Activated T-helper 2 cell treated with anti-CD3 and anti-CD28 coated beads, Interferon-gamma antibody, Interleukin-2, Interleukin-4, amounts not matched to agents 10 μg/mL and 5 μg/mL and 100 μg/mL, durations not matched to agents 14 hours and 24 hours and 36 hours (primary cell): ENCODE measurements around the gene DDO. TPM values are rescaled to one million over a fixed set of nuclear protein-coding genes. Genes with fewer than 3 reads are reported as not detected.
"Not testable (repeated sequence)": the region's sequence is repeated elsewhere in the genome, so short reads cannot be mapped to it uniquely, and the experiment has no call there.

Experiments
- DNase-seq: peaks from one replicate; pipeline ENCODE4 v3.0.0; 2021; ENCODE audit warnings: low spot score
- H3K27ac Mint-ChIP-seq: one replicate; pipeline ENCODE4 v1.8.0; 2021; ENCODE audit warnings: mixed read lengths
- H3K27me3 Mint-ChIP-seq: one replicate; pipeline ENCODE4 v1.8.0; 2021; ENCODE audit warnings: low read depth, mixed read lengths
- H3K36me3 Mint-ChIP-seq: one replicate; pipeline ENCODE4 v1.8.0; 2021; ENCODE audit warnings: low read depth, mixed read lengths
- H3K4me1 Mint-ChIP-seq: one replicate; pipeline ENCODE4 v1.8.0; 2021; ENCODE audit warnings: low read depth, mixed read lengths
- H3K4me3 Mint-ChIP-seq: one replicate; pipeline ENCODE4 v1.8.0; 2021; ENCODE audit warnings: low read depth, mild to moderate bottlenecking, moderate library complexity, mixed read lengths
- H3K9me3 Mint-ChIP-seq: one replicate; pipeline ENCODE4 v1.8.0; 2021; ENCODE audit warnings: mixed read lengths
- intact Hi-C: fragments of 100-400 bp; cut with micrococcal nuclease; formaldehyde crosslinking; loops from one replicate; pipeline ENCODE4 v1.15.1; 2023
- total RNA-seq: library from RNA; stranded (reverse); gene quantifications from 2 replicates; pipeline ENCODE4 v1.2.3, GENCODE V29; 2022

Gene DDO
- not detected in 2 replicates for total RNA-seq

- Mint-ChIP-seq H3K27me3 (peaks cover 12% of the 10 kb centered on the region), H3K9me3 (no peaks in the 10 kb centered on the region), H3K36me3 (no peaks in the 10 kb centered on the region), H3K4me3 (no peak within 1 kb of the TSS), H3K27ac (no peak within 1 kb of the TSS), H3K4me1 (no peaks in the 10 kb centered on the region)
- no peak for DNase-seq
- intact Hi-C loops, result no loop called here
Observed at GRCh38 chr6:110415086-110415916, at the start of gene DDO. TSS of gene DDO (minus strand) at chr6:110415575. CDS start at chr6:110413462, 2,113 bp downstream.

GRCh38 chr6:110462884-110463481, 47.6 kb upstream of the DDO start:
- intact Hi-C loops, result no loop called here
- Mint-ChIP-seq H3K4me1 (no peaks in the 10 kb centered on the region), H3K27me3 (peaks cover 14% of the 10 kb centered on the region), H3K36me3 (peaks cover 4% of the 10 kb centered on the region), H3K9me3 (peaks cover 29% of the 10 kb centered on the region), H3K4me3 (no peak overlapping the region), H3K27ac (no peak overlapping the region)
- no peak for DNase-seq

- Mint-ChIP-seq H3K4me3 (no peak overlapping the region), H3K9me3 (peaks cover 29% of the 10 kb centered on the region), H3K36me3 (peaks cover 4% of the 10 kb centered on the region), H3K4me1 (no peaks in the 10 kb centered on the region), H3K27me3 (peaks cover 15% of the 10 kb centered on the region), H3K27ac (no peak overlapping the region)
- intact Hi-C loops, result no loop called here
- DNase-seq, result no peak
Observed at GRCh38 chr6:110461376-110461775, 46.0 kb upstream of the DDO start.

GRCh38 chr6:110459137-110459536, 43.8 kb upstream of the DDO start:
- no peak for DNase-seq
- peaks cover 29% of the 10 kb centered on the region for H3K9me3 Mint-ChIP-seq
- H3K27me3 Mint-ChIP-seq, result peaks cover 16% of the 10 kb centered on the region
- H3K36me3 Mint-ChIP-seq, result peaks cover 4% of the 10 kb centered on the region
- no peak overlapping the region for H3K27ac Mint-ChIP-seq
- no peaks in the 10 kb centered on the region for H3K4me1 Mint-ChIP-seq
- H3K4me3 Mint-ChIP-seq, result no peak overlapping the region
- intact Hi-C loops, result no loop called here

- DNase-seq, result no peak
- intact Hi-C loops, result no loop called here
- Mint-ChIP-seq H3K27me3 (peaks cover 15% of the 10 kb centered on the region), H3K36me3 (no peaks in the 10 kb centered on the region), H3K9me3 (peaks cover 23% of the 10 kb centered on the region), H3K4me1 (no peaks in the 10 kb centered on the region), H3K4me3 (no peak overlapping the region), H3K27ac (no peak overlapping the region)
Observed at GRCh38 chr6:110458476-110458875, 43.1 kb upstream of the DDO start.

- H3K4me1 Mint-ChIP-seq, H3K36me3 Mint-ChIP-seq, H3K4me3 Mint-ChIP-seq, intact Hi-C loops, DNase-seq, H3K27ac Mint-ChIP-seq: not testable (repeated sequence)
- Mint-ChIP-seq H3K9me3 (peaks cover 15% of the 10 kb centered on the region), H3K27me3 (peaks cover 20% of the 10 kb centered on the region)
Observed at GRCh38 chr6:110457567-110458175, 42.3 kb upstream of the DDO start.

- no peak for DNase-seq
- Mint-ChIP-seq H3K4me3 (no peak overlapping the region), H3K36me3 (no peaks in the 10 kb centered on the region), H3K4me1 (no peaks in the 10 kb centered on the region), H3K27ac (no peak overlapping the region), H3K27me3 (peaks cover 25% of the 10 kb centered on the region), H3K9me3 (peaks cover 5% of the 10 kb centered on the region)
- intact Hi-C loops, result no loop called here
Observed at GRCh38 chr6:110456694-110457093, 41.3 kb upstream of the DDO start.

- Mint-ChIP-seq H3K27ac (no peak overlapping the region), H3K4me3 (no peak overlapping the region), H3K36me3 (no peaks in the 10 kb centered on the region), H3K27me3 (peaks cover 19% of the 10 kb centered on the region), H3K9me3 (no peaks in the 10 kb centered on the region), H3K4me1 (no peaks in the 10 kb centered on the region)
- DNase-seq, result no peak
- intact Hi-C loops, result no loop called here
Observed at GRCh38 chr6:110449541-110449895, 34.1 kb upstream of the DDO start.

- Mint-ChIP-seq H3K4me3 (no peak overlapping the region), H3K27ac (no peak overlapping the region), H3K9me3 (no peaks in the 10 kb centered on the region), H3K36me3 (no peaks in the 10 kb centered on the region), H3K27me3 (peaks cover 17% of the 10 kb centered on the region), H3K4me1 (no peaks in the 10 kb centered on the region)
- intact Hi-C loops, result no loop called here
- DNase-seq, result no peak
Observed at GRCh38 chr6:110448846-110449540, 33.6 kb upstream of the DDO start.

GRCh38 chr6:110447761-110448160, 32.4 kb upstream of the DDO start:
- H3K36me3 Mint-ChIP-seq, result no peaks in the 10 kb centered on the region
- no peaks in the 10 kb centered on the region for H3K4me1 Mint-ChIP-seq
- intact Hi-C loops, result no loop called here
- no peak for DNase-seq
- H3K4me3 Mint-ChIP-seq, result no peak overlapping the region
- no peaks in the 10 kb centered on the region for H3K9me3 Mint-ChIP-seq
- no peak overlapping the region for H3K27ac Mint-ChIP-seq
- H3K27me3 Mint-ChIP-seq, result peaks cover 15% of the 10 kb centered on the region

- H3K27me3 Mint-ChIP-seq, result peaks cover 11% of the 10 kb centered on the region
- no peak for DNase-seq
- intact Hi-C loops, result no loop called here
Observed at GRCh38 chr6:110446405-110446804, 31.0 kb upstream of the DDO start.

GRCh38 chr6:110440026-110440425, 24.7 kb upstream of the DDO start:
- no peaks in the 10 kb centered on the region for H3K36me3 Mint-ChIP-seq
- H3K4me1 Mint-ChIP-seq, result no peaks in the 10 kb centered on the region
- H3K27ac Mint-ChIP-seq, result no peak overlapping the region
- no peak for DNase-seq
- no peak overlapping the region for H3K4me3 Mint-ChIP-seq
- intact Hi-C loops, result no loop called here
- no peaks in the 10 kb centered on the region for H3K9me3 Mint-ChIP-seq
- H3K27me3 Mint-ChIP-seq, result peaks cover 20% of the 10 kb centered on the region

More at GRCh38 chr6:110446405-110446804, 31.0 kb upstream of the DDO start:
- no peaks in the 10 kb centered on the region for H3K4me1 Mint-ChIP-seq
- no peaks in the 10 kb centered on the region for H3K36me3 Mint-ChIP-seq
- no peak overlapping the region for H3K4me3 Mint-ChIP-seq
- H3K27ac Mint-ChIP-seq, result no peak overlapping the region
- H3K9me3 Mint-ChIP-seq, result no peaks in the 10 kb centered on the region

GRCh38 chr6:110439356-110439755, 24.0 kb upstream of the DDO start:
- intact Hi-C loops, result no loop called here
- H3K4me3 Mint-ChIP-seq, result no peak overlapping the region
- no peaks in the 10 kb centered on the region for H3K4me1 Mint-ChIP-seq
- H3K27ac Mint-ChIP-seq, result no peak overlapping the region
- H3K36me3 Mint-ChIP-seq, result no peaks in the 10 kb centered on the region
- no peaks in the 10 kb centered on the region for H3K9me3 Mint-ChIP-seq
- no peak for DNase-seq
- peaks cover 20% of the 10 kb centered on the region for H3K27me3 Mint-ChIP-seq
